ENCODE results near the gene IFNGR2. TPM values are rescaled to one million over a fixed set of nuclear protein-coding genes. Genes with fewer than 3 reads are reported as not detected.
"Not testable (repeated sequence)": the region's sequence is repeated elsewhere in the genome, so short reads cannot be mapped to it uniquely, and the experiment has no call there.

The IFNGR2 gene
- total RNA-seq, 1 donor from 2014 or later, result 68.8 TPM

DNA sequence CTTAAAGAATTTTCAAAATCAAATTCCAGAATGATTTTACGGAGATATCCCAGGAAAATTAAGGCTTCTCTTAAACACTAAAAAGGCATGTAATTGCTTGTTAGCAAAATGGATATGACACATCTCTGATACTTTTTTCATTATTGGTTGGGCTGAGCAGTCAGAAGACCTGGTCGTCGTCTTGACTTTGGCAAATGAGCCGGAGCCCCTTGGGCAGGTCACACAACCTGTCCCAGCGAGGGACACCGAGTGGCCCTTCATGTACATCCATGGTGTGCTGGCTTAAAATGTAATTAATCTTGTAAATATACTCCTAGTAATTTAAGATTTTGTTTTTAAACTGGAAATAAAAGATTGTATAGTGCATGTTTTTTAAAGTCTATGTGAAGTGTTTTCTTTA lies 33.9 kb downstream of the IFNGR2 start:
- DNase-seq (ENCODE audit: low read depth, low spot score), result no peak

DNA sequence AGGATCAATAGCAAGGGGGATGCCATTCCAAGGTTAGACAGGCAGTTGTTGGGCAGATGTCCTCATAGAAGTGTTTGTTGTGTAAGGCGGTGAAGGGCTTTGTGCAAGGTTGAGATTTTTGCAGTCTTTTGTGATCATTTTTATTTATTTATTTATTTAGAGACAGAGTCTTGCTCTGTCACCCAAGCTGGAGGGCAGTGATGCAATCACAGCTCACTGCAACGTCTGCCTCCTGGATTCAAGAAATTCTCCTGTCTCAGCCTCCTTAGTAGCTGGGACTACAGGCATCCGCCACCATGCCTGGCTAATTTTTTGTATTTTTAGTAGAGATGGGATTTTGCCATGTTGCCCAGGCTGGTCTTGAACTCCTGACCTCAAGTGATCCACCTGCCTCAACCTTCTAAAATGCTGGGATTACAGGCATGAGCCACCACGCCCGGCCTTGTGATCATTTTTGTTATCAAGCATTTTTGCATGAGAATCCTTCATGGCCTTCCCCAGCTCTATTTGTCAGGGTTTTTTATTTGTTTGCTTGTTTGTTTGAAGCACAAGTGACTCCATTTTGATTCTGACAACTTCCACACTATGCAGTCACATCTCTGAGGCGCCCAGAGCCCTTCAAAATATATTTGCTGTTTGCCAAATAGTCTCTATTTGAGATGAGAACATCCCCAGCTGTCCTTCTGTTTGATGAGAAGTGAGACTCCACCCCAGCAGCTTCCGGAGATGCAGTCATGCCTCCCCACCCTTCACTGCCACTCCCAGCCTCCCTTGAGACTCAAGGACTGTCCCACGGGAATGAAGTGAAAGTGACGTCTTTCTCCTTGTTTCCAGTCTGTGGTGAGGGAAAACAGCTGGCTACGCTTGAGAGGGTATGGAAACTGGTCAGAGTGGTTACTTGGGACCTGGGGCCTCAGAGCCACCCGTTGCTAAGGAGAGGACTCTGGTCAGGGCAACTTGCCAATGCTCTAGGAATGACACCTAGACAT lies 38.6 kb downstream of the IFNGR2 start:
- DNase-seq (ENCODE audit: low read depth, low spot score), result no peak

DNA sequence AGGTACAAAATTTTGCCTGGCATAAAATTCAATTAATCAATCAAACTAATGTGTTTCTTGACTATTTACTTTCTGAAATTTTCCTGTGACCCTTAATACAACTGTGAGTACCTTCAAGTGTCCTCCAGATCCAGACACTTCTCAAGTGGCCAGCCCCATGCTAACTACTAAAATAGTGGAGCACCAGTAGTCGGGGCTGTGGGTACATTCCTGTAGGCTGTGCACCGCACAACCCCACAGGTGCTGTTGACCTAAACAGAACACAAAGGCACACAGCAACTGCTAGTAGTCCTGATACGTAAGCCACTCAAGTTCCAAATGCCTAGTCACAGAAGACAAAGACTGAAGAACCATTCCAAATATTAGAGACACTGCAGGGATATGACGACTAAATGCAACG lies 40.0 kb downstream of the IFNGR2 start:
- DNase-seq (ENCODE audit: low read depth, low spot score), result no peak

DNA sequence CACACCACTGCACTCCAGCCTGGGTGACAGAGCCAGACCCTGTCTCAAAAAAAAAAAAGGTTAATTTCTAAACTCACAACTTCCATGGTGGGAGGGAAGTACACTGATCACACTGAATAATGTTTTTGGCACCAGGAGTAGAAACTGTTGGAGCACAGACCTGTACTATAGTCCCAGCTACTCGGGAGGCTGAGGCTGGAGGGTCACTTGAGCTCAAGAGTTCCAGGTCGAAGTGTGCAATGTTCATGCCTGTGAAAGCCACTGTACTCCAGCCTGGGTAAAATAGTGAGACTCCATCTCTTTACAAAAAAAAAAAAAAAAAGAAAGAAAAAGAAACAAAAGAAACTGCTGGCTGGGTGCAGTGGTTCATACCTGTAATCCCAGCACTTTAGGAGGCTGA lies 41.3 kb downstream of the IFNGR2 start:
- DNase-seq (ENCODE audit: low read depth, low spot score), result no peak

DNA sequence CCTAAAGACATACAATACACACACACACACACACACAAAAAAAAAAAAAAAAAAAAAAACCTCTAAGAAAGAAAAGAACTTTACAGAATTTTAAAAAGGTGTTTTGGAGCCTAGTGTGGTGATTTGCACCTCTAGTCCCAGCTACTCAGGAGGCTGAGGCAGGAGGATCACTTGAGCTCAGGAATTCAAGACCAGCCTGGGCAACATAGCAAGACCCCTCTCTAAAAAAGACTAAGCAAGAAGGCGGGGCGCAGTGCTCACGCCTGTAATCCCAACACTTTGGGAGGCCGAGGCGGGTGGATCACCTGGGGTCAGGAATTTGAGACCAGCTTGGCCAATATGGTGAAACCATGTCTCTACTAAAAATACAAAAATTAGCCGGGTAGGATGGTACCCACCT lies 43.4 kb downstream of the IFNGR2 start:
- not testable (repeated sequence) for DNase-seq (ENCODE audit: low read depth, low spot score)

DNA sequence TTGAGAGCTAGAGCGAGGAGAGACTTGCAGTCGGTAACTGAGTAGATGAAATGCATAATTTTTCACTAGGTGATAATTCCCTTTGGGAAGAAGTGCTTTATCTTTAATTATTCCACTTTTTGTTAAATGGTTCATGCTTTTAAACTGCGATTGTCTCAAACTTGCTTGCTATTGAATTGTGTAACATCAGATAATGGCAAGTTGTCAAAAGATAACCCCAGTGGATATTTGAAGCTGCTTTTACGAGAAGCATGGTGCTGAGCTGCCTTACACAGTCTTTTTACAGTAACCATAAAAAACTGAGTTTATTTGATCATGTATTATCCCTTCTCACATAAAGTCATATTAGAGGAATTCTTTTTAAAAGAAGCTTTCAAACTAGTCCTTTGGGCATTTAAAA lies 46.4 kb downstream of the IFNGR2 start:
- no peak for DNase-seq (ENCODE audit: low read depth, low spot score)

DNA sequence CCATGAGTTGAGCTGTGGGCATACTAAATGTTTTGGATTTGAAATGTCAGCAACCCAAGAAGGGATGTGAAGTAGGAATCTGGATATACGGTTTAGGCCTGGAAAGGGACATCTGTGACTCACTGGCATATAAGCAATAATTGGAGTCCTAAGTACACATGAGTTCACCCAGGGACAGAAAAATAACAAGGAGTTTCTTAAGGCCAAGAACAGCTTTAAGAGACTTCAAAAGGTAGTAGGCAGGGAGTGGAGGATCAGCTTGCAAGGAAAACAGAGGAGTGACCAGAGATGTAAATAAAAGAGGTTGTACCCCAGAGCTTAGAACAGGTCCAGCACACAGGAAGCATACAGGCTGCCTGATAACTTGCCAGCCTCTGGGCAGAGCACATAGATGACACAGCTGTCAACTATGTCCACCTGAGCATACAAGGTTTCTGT lies 48.4 kb downstream of the IFNGR2 start:
- no peak for DNase-seq (ENCODE audit: low read depth, low spot score)

DNA sequence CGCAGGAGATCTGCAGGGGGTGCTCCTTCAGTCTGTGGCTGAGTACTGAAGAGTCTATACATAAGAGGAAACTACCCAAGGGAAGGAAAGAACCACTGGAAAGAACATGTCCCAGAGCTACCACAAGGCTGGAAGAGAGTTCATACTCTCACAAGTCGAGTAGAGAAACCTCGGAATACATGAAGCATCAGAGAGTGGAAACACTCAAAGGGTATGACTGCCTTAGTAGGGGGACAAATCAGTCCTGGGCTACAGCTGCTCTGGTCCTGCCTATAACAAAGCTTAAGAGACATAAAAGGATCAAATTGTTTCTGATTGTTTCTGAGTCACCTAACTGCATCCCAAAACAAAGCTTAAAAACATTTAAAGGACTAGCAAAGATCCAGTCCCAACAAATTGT lies 49.1 kb downstream of the IFNGR2 start:
- no peak for DNase-seq (ENCODE audit: low read depth, low spot score)

DNA sequence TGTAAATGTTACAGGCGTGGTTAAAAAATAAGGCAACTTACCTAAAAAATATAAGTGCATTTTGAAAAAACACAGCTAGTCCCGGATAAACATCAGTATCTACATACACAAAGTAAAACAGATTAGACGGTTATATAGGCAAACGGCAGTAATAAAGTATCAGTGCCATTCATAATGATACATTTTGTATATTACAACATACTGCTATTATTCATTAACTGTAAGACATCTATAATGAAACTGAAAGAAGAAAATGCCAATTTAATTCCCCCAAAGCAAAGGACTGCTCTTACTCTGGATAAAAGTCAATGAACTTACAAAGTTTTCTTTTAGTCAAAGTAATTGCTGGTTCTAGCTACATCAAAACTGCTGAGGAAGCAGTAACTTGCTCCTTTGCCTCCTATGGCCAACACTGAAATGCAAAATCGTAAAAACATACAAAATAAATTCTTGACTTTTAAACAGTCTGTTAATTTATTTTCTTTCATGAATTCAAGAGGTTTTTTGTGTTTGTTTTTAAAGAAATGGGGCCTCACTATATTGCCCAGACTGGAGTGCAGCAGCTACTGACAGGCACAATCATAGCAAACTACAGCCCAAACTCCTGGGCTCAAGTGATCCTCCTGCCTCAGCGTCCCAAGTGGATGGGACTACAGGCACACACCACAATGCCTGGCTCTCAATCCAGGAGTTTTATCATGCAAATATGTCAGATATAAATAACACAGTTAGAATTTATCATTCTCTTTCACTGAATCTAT lies 52.7 kb downstream of the IFNGR2 start:
- no peak for DNase-seq (ENCODE audit: low read depth, low spot score)

DNA sequence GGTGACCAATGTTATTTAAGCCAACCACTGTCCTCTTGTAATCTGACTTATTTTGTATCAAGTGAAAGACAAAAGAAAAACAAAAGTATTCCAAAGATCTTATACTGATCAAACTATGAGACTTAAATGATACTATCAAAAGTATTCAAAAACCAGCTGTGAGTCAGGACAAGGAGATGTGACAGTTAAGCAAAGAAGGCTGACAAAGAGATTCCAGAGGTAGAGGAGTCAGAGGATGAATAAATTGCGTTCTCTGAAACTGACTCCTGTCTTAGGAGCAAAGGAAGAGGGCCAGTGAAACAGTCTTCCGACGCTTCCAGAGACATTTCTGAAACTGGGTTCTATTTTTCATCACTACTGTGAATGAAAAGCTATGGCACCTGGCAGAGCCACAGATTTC lies 55.6 kb downstream of the IFNGR2 start:
- DNase-seq (ENCODE audit: low read depth, low spot score), result no peak

DNA sequence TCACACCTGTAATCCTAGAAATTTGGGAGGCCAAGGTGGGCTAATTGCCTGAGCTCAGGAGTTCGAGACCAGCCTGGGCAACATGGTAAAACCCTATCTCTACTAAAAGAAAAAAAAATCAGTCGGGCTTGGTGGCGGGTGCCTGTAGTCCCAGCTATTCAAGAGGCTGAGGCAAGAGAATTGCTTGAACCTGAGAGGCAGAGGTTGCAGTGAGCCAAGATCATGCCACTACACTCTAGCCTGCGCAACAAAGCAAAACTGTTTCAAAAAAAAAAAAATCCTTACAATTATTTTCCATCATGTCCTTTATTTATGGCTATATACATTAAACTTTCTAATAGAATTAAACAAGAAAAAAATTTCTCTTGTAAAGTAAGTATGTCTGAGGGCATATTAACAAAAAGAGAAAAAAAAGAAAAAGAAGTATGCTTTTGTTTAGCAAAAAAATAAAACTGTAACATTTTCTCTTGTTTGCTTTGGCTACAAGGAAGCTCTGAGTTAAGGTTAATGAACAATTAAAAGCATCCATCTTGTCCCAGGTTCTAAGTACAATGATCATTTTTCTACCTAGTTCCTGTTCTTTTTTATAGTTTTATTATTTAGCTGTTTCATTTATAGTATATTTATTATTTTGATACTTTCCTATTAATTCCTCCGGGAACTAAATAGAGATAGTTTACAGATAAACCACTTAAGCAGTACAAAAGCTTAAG lies 58.5 kb downstream of the IFNGR2 start:
- DNase-seq (ENCODE audit: low read depth, low spot score), result no peak

DNA sequence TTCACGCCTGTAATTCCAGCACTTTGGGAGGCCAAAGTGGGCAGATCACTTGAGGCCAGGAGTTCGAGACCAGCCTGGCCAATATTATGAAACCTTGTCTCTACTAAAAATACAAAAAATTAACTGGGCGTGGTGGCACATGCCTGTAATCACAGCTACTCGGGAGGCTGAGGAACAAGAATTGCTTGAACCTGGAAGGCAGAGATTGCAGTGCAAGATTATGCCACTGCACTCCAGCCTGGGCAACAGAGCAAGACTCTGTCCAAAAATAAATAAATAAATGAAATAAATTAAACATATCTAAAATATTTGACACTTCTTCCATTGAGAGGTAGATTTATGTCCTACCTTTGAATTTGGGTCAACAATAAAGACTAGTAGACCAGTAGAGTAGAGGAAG lies 66.0 kb downstream of the IFNGR2 start:
- not testable (repeated sequence) for DNase-seq (ENCODE audit: low read depth, low spot score)

DNA sequence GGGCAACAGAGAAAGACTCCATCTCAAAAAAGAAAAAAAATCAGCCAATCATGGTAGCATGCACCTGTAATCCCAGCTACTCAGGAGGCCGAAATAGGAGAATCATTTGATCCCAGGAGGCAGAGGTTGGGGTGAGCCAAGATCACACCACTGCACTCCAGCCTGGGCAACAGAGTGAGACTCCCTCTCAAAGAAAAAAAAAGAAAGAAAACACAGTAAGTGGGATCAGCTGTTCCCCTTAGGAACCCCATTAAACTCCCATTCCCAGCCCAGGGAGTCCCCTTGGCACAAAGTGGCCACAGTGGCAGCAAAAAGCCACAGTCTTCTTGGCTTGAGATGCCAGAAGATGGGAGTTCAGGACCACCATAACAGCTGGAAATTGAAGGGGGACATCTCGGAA lies 67.5 kb downstream of the IFNGR2 start:
- DNase-seq (ENCODE audit: low read depth, low spot score), result no peak

DNA sequence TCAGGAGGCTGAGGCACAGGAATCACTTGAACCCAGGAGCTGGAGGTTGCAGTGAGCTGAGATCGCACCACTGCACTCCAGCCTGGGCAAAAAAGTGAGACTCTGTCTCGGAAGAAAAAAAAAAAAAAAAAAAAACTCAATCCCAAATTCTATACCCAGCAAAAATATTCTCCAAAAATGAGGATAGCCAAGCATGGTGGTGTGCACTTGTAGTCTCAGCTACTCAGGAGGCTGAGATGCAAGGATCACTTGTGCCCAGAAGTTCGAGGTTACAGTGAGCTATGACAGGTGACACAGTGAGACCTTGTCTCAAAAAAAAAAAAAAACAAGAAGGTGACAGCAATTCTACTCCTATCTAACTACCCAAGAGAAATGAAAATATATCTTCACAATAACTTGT lies 70.1 kb downstream of the IFNGR2 start:
- DNase-seq (ENCODE audit: low read depth, low spot score), result no peak

DNA sequence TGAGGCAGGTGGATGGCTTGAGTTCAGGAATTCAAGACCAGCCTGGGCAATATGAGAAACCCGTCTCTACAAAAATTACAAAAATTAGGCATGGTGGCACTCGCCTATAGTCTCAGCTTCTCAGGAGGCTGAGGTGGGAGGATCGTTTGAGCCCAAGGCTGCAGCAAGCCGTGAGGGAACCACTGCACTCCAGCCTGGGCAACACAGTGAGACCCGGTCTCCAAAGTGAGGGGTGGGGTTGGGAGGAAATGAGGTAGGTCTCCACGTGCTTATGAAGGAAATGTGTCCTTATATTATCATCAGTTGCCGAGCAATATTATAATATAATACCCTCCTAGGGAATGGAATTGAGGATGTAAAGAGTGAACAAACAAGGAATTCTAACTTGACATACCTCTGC lies 73.9 kb downstream of the IFNGR2 start:
- DNase-seq (ENCODE audit: low read depth, low spot score), result no peak

DNA sequence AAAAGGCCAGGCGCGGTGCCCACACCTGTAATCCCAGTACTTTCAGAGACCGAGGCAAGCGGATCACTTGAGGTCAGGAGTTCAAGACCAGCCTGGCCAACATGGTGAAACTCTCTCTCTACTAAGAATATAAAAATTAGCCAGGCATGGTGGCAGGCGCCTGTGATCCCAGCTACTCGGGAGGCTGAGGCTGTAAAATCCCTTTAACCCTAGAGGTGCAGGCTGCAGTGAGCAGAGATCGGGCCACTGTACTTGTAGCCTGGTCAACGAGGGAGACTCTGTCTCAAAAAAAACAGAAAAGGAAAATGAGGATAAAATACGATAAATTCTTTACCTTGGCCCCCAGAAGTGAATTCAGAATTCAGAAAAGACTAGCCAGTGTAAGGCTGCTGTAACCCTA lies 75.0 kb downstream of the IFNGR2 start:
- DNase-seq (ENCODE audit: low read depth, low spot score), result no peak

DNA sequence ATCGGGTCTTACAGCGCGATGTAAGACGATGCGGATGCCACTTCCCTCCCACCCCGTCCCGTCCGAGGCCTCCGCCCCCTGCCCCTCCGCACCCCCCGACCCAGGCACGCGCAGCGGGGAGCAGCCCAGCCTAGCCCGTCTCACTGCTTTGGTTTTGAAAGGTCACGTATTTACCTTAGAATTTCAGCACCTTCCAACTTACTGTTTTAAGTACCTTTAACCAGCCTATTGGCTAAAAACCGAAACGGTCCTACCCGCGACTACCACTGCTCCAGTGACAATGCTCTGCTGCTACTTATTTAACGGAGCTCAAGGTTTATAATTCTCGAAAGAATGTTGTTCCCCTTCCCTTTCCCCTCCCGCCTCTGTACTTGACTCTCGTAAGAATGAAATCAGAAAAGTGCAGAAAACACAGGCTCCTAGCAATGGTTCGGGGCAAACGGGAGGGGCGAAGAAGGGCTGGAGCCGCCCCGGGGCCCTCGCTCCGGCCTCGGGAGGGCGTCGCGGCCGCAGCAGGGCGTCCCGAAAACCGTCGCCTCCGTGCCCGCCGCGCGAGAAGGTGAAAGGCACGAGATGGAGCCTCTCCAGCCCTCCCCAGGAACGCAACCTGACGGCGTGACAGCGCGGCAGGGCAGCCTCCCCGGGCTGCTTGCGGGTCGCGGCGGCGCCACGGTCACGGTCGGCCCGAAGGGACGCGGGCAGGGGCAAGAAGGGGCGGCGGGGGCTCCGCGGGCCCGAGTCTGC lies 75.9 kb downstream of the IFNGR2 start:
- no peak for DNase-seq (ENCODE audit: low read depth, low spot score)

DNA sequence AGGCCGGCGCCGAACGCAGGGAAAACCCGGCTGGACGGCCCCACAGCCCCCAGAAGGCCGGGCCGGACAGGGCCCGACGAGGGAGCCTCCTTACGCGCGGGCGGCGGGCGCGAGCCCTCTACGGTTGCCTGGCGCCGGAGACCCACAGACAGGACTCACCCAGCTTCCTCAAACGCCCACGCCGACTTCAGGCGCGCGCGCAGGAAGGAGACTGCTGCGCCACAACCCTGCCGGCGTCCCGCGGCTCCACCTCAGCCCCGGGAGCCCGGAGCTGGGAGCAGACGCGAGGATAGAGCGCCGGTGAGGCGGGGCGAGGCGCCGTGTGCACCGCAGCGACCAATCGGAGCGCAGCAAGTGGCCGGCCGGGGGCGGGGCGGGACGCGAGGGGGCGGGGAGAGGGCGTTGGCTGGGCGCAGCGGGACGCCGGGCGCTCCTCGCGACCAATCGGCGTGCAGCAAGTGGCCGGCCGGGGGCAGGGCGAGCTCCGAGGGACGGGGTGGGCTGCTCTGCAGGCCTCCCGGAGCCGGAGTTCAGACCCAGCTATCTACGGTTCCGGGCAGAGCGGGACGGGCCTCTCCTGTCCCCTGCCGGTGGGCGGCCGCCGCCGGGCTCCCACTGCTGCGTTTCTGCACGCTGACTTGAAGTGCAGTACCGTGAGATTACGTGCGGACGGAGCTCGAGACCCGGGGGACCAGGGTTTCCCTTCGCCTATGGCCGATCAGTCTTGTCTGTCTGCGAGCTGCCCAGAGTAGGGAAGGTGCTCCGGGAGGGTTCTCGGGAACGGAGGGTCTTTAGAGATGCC lies 76.7 kb downstream of the IFNGR2 start, which contains the start of gene TMEM50B:
Gene TMEM50B, minus strand, starts transcription at position 296 of the 802 bp plus-strand sequence. CDS start 11,089 bp downstream, outside the sequence.
- peak; percentile 84 for DNase-seq (ENCODE audit: low read depth, low spot score)

DNA sequence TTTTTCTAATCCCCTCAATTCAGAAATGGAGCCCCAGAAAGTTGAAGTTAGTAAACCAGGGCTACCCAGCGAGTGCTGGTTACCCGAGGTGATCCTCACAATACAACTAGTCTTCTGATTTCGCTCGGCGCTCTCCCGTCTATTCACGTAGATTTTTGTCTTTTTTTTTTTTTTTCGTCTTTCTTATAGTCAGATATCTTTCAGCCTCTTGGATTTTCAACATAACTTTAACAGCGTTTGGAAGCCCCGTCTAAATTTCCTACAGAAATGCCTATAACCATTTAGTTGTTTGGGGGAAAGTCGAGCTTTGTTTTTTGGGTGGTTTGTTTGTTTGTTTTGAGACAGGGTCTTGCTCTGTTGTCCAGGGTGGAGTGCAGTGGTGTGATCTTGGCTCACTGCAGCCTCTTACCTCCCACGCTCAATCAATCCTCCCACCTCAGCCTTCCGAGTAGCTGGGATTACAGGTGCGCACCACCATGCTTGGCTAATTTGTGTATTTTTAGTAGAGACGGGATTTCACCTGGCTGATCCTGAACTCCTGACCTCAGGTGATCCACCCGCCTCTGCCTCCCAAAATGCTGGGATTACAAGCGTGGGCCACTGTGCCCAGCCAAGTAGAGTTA lies 77.4 kb downstream of the IFNGR2 start:
- no peak for DNase-seq (ENCODE audit: low read depth, low spot score)
